Right atrium auricular region (tissue), 2 donors: ENCODE data around the gene ADAMTS9. TPM values are rescaled to one million over a fixed set of nuclear protein-coding genes. Genes with fewer than 3 reads are reported as not detected.

Experiments used
- DNase-seq: peaks from one replicate; pipeline ENCODE4 v3.0.0-alpha.2; 2019; ENCODE audit warnings: low spot score
- H3K27ac ChIP-seq, 2 donors: fragments of 200-600 bp; sonication (generic); 1 replicate in 1 of 2; 2 replicates in 1 of 2; pipeline ENCODE4 v1.5.1; 2016 to 2019
- H3K27me3 ChIP-seq, 2 donors: fragments of 200-600 bp; sonication (generic); one replicate each; pipeline versions ENCODE4 v1.5.1 to v1.6.0; 2017 to 2019
- H3K36me3 ChIP-seq: fragments of 200-600 bp; sonication (generic); one replicate; pipeline ENCODE4 v1.5.1; 2016
- H3K4me1 ChIP-seq, 2 donors: fragments of 200-600 bp; sonication (generic); one replicate each; pipeline versions ENCODE4 v1.5.1 to v1.6.0; 2017 to 2019
- H3K4me3 ChIP-seq, 2 donors: fragments of 200-600 bp; sonication (generic); 1 replicate in 1 of 2; 2 replicates in 1 of 2; pipeline ENCODE4 v1.5.1; 2017 to 2019; ENCODE audit warnings: mild to moderate bottlenecking in 1 of 2, moderate library complexity in 1 of 2
- H3K9me3 ChIP-seq, 2 donors: fragments of 200-600 bp; sonication (generic); one replicate each; pipeline ENCODE4 v1.5.1; 2019
- CTCF ChIP-seq, 2 donors: fragments of 200-600 bp; sonication (generic); IDR thresholded peaks; one replicate each; pipeline ENCODE4 v1.5.1; 2019; ENCODE audit warnings: antibody characterized with exemption in 2 of 2
- total RNA-seq, 2 donors: library from RNA; depleted of rRNA; stranded (reverse); fragments of >200 nt; gene quantifications; one replicate each; pipeline ENCODE4 v1.1.0, GENCODE V29; 2016

Gene ADAMTS9
- total RNA-seq, 2 donors from 2014 or later: 20.2 to 21.0 TPM

DNA sequence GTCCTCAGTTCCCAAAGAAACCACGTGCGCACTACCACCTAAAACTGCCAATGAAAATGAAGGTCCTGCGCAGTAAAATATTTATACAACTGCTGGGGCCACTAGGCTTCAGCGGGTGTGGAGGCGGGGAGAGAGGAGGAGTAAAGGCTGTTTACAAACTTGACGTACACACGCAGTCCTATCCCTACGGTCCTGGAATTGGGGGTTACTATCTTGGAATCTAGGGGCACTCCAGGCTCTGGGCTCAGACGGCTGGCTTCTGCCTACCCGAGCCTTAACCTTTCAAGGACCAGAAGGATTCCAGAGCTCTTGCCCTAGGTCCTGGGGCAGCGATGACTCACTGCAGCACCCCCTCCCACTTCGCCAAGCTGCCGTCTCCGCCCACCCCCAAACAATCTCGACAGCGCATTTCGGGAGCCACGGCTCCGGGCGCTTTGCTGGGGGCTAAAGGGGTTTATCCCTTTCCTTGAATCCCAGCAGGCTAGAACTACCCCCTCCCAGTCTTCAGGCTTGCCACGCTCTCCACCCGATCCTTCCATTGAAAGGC, 3.0 kb downstream of the ADAMTS9 start:
- Histone ChIP-seq H3K27me3 (no peaks in the 10 kb centered on the region), H3K9me3 (no peaks in the 10 kb centered on the region), H3K4me3 (peak overlapping the region; percentile 60 to 75), H3K4me1 (peaks cover 0 to 28% of the 10 kb centered on the region in 2 donors), H3K36me3 (peaks cover 17% of the 10 kb centered on the region), H3K27ac (peak overlapping the region; percentile 95 to 98)
- TF ChIP-seq CTCF (IDR thresholded peaks at IDR 0.05): no peak
- DNase-seq: no peak

DNA sequence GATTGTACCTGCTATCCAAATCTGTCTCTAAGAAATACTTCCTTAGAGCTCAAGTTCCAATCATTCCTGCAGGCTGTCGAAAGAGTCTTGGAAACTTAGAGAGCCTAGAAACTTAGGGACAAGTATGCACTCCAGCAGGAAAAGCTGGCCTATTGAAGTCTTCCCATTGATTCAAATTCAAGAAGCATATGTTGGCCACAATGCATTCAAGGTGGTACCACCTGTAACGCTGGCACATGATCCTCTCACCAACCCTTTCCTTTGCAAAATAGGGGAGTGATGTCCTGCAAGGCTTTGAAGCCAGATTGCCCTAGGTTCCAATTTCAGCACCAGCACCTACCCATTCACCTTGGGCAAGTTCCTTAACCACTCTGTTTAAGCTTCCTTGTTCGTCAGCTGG, 6.0 kb downstream of the ADAMTS9 start:
- Histone ChIP-seq H3K27me3 (no peaks in the 10 kb centered on the region), H3K4me3 (no peak overlapping the region), H3K9me3 (no peaks in the 10 kb centered on the region), H3K27ac (no peak overlapping the region), H3K4me1 (peaks cover 0 to 17% of the 10 kb centered on the region in 2 donors), H3K36me3 (peaks cover 29% of the 10 kb centered on the region)
- no peak for DNase-seq
- no peak for TF ChIP-seq CTCF (IDR thresholded peaks at IDR 0.05)

GRCh38 chr3:64681015-64681414, 6.8 kb downstream of the ADAMTS9 start:
- Histone ChIP-seq H3K4me3 (no peak overlapping the region), H3K4me1 (peaks cover 0 to 17% of the 10 kb centered on the region in 2 donors)
- no peak for DNase-seq

DNA sequence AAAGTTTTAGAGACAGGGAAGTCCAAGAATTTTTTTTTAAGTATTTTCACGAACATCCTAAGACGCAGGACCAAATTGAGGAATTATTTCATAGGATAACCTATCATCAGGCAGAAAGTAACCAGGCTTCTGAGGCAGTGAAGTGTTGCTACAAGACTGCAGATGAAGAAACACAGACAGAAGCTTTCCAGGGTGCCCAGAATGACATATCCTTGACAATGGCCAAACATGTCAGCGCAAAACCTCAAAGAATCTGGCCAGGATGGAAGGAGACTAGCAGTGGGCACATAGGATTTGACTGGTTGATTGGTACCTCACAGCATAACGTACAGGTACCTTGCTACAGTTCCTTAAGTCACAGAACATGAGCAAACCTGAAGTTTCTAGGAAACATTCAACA, 7.5 kb downstream of the ADAMTS9 start:
- Histone ChIP-seq H3K4me3 (no peak overlapping the region), H3K9me3 (no peaks in the 10 kb centered on the region), H3K27ac (no peak overlapping the region), H3K36me3 (peaks cover 29% of the 10 kb centered on the region), H3K4me1 (peaks cover 0 to 17% of the 10 kb centered on the region in 2 donors), H3K27me3 (no peaks in the 10 kb centered on the region)
- TF ChIP-seq CTCF (IDR thresholded peaks at IDR 0.05): no peak
- DNase-seq: no peak

More at GRCh38 chr3:64681015-64681414, 6.8 kb downstream of the ADAMTS9 start:
- Histone ChIP-seq H3K36me3 (peaks cover 29% of the 10 kb centered on the region), H3K27ac (no peak overlapping the region), H3K27me3 (no peaks in the 10 kb centered on the region), H3K9me3 (no peaks in the 10 kb centered on the region)
- no peak for TF ChIP-seq CTCF (IDR thresholded peaks at IDR 0.05)

- H3K4me3 ChIP-seq: no peak overlapping the region
- H3K36me3 ChIP-seq: peaks cover 26% of the 10 kb centered on the region
- no peaks in the 10 kb centered on the region for H3K9me3 ChIP-seq
- H3K4me1 ChIP-seq: peaks cover 0 to 11% of the 10 kb centered on the region in 2 donors
- TF ChIP-seq CTCF (IDR thresholded peaks at IDR 0.05): no peak
- no peaks in the 10 kb centered on the region for H3K27me3 ChIP-seq
- DNase-seq: no peak
- no peak overlapping the region for H3K27ac ChIP-seq
Measured at GRCh38 chr3:64677961-64678716, 9.7 kb downstream of the ADAMTS9 start.
